Activated CD4-positive, alpha-beta T cell treated with anti-CD3 and anti-CD28 coated beads for 36 hours (primary cell): Measurements from ENCODE around the gene RGS3. TPM values are rescaled to one million over a fixed set of nuclear protein-coding genes. Genes with fewer than 3 reads are reported as not detected.

Source experiments
- ATAC-seq: fragments of 200-7000 bp; cut with Tn5 transposase; one replicate; pipeline ENCODE4 v1.10.0; 2021; ENCODE audit warnings: mild to moderate bottlenecking, moderate library complexity
- CTCF ChIA-PET: fragments of 350-600 bp; sonication (Branson Sonifier 250); formaldehyde crosslinking; loops from one replicate; lab custom pipeline; 2021; ENCODE audit warnings: antibody characterized with exemption; lab: Charles Lee
- POLR2A ChIA-PET: fragments of 350-600 bp; sonication (Branson Sonifier 250); formaldehyde crosslinking; loops from one replicate; lab custom pipeline; 2021; ENCODE audit warnings: antibody characterized with exemption, inconsistent platforms; lab: Charles Lee
- DNase-seq: peaks from one replicate; pipeline ENCODE4 v3.0.0-alpha.2; 2020
- H3K27ac Mint-ChIP-seq: one replicate; pipeline ENCODE4 v1.8.0; 2021; ENCODE audit warnings: mixed read lengths
- H3K27me3 Mint-ChIP-seq: one replicate; pipeline ENCODE4 v1.8.0; 2021; ENCODE audit warnings: mixed read lengths
- H3K36me3 Mint-ChIP-seq: one replicate; pipeline ENCODE4 v1.8.0; 2021; ENCODE audit warnings: low read depth, mixed read lengths
- H3K4me1 Mint-ChIP-seq: one replicate; pipeline ENCODE4 v1.8.0; 2021; ENCODE audit warnings: mixed read lengths
- H3K4me3 Mint-ChIP-seq: one replicate; pipeline ENCODE4 v1.8.0; 2021; ENCODE audit warnings: mild to moderate bottlenecking, moderate library complexity, mixed read lengths
- H3K9me3 Mint-ChIP-seq: one replicate; pipeline ENCODE4 v1.8.0; 2021; ENCODE audit warnings: low read depth, mixed read lengths
- intact Hi-C, 2 experiments: fragments of 100-400 bp; cut with DNase I in 1 of 2; cut with micrococcal nuclease in 1 of 2; formaldehyde crosslinking; loops; one replicate each; pipeline versions ENCODE4 v1.14.2 to v1.15.1; 2022 to 2024; cut with DNase I, micrococcal nuclease
- total RNA-seq, 2 experiments: library from RNA; stranded (reverse); gene quantifications; one replicate each; pipeline ENCODE4 v1.2.3, GENCODE V29; 2021

Gene RGS3
- total RNA-seq, 2 experiments from 2014 or later, result 55.9 to 62.2 TPM

DNA sequence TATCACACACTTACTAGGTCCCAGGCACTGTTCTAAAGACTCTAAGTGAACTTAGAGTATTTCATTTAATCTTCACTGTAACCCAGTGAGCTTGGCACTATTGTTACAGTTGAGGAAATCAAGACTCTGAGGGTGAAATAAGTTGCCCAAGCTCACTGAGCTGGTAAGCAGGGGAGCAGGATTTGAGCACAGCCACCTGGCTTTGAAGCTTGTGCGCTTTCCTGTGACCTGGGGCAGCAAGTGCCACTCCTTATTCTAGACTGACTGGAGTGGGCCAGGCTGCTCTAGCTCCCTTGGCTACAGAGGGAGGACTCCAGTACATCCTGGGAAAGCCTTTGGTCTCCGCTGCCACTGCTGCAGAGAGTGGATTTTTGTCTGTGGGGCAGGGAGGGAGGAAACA lies 50.0 kb downstream of the RGS3 start:
- Mint-ChIP-seq H3K27ac (peak overlapping the region; percentile 83), H3K4me3 (peak overlapping the region; percentile 28), H3K4me1 (peaks cover 70% of the 10 kb centered on the region), H3K9me3 (no peaks in the 10 kb centered on the region), H3K27me3 (no peaks in the 10 kb centered on the region), H3K36me3 (no peaks in the 10 kb centered on the region)
- ATAC-seq, result no peak
- intact Hi-C loops, result loop anchor here in 1 of 2 experiments (10.0 kb wide), 2 partner anchors 239 to 871 kb away; partner anchors contain the start of genes AKNA, CDC26 and PRPF4
- ChIA-PET POLR2A (no interaction called here), CTCF (interaction anchor here (0.8 to 0.9 kb wide), 4 partner anchors 9 to 79 kb away, joined by 3 to 4 read pairs (median 3); no protein-coding TSS in a partner anchor)
- peak; percentile 27 for DNase-seq

GRCh38 chr9:113514061-113514460 lies 50.5 kb downstream of the RGS3 start:
- intact Hi-C loops, result loop anchor here in 1 of 2 experiments (10.0 kb wide), 2 partner anchors 239 to 871 kb away; partner anchors contain the start of genes AKNA, CDC26 and PRPF4
- Mint-ChIP-seq H3K4me1 (peaks cover 76% of the 10 kb centered on the region), H3K27me3 (no peaks in the 10 kb centered on the region), H3K27ac (peak overlapping the region; percentile 83), H3K4me3 (no peak overlapping the region), H3K9me3 (no peaks in the 10 kb centered on the region), H3K36me3 (peaks cover 2% of the 10 kb centered on the region)
- ChIA-PET POLR2A (no interaction called here), CTCF (interaction anchor here (0.5 to 1.3 kb wide), 6 partner anchors 8 to 141 kb away, joined by 3 to 4 read pairs (median 3); no protein-coding TSS in a partner anchor)
- DNase-seq (no peak), ATAC-seq (no peak)

- ATAC-seq, result no peak
- no peak for DNase-seq
- CTCF ChIA-PET, result interaction anchor here (0.6 to 1.3 kb wide), 2 partner anchors 82 to 140 kb away, joined by 3 to 4 read pairs; no protein-coding TSS in a partner anchor
- Mint-ChIP-seq H3K27ac (no peak overlapping the region), H3K4me1 (peaks cover 83% of the 10 kb centered on the region), H3K9me3 (no peaks in the 10 kb centered on the region), H3K27me3 (no peaks in the 10 kb centered on the region), H3K36me3 (peaks cover 4% of the 10 kb centered on the region), H3K4me3 (no peak overlapping the region)
- POLR2A ChIA-PET, result interaction anchor here (0.6 kb wide), 1 partner anchor 38 kb away, joined by 3 read pairs; no protein-coding TSS in a partner anchor
- intact Hi-C loops, result loop anchor here (5.0 to 10.0 kb wide), 4 partner anchors 67 to 870 kb away; partner anchors contain the start of genes AKNA (in 1 of the 2), CDC26 (in 1 of the 2), FKBP15 (in 1 of the 2) and PRPF4 (in 1 of the 2)
Measured at GRCh38 chr9:113514748-113515147, 51.2 kb downstream of the RGS3 start.

DNA sequence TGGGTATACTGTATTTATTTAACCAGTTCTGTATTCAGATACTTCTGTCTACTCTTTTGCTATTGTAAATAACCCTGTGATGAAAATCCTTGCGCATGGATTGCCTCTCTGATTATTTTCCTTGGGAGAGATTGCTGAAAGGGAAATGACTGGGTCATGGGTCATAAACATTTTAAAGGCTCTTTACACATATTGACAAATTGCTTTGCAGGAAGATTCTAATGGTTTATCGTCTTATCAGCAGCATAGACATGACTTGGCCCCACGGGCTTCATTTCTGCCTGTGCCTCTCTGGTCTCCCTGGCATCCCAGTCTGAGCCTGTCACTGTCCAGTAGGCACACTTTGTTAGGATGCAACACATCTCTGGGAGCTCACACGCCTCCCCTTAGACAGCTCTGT lies 52.3 kb downstream of the RGS3 start:
- H3K4me1 Mint-ChIP-seq, result peaks cover 89% of the 10 kb centered on the region
- intact Hi-C loops, result loop anchor here (2.0 to 10.0 kb wide), 7 partner anchors 33 to 869 kb away; partner anchors contain the start of genes CDC26 (in 2 of the 2), PRPF4 (in 2 of the 2), AKNA (in 1 of the 2) and FKBP15 (in 1 of the 2)
- H3K27me3 Mint-ChIP-seq, result no peaks in the 10 kb centered on the region
- DNase-seq (no peak), ATAC-seq (no peak)
- peaks cover 8% of the 10 kb centered on the region for H3K36me3 Mint-ChIP-seq
- H3K27ac Mint-ChIP-seq, result peak overlapping the region; percentile 45
- POLR2A ChIA-PET, result no interaction called here
- H3K9me3 Mint-ChIP-seq, result no peaks in the 10 kb centered on the region
- CTCF ChIA-PET, result interaction anchor here (1.7 to 2.0 kb wide), 2 partner anchors 66 to 241 kb away, joined by 4 to 7 read pairs; partner anchors contain the start of genes CDC26 and PRPF4
- H3K4me3 Mint-ChIP-seq, result no peak overlapping the region

DNA sequence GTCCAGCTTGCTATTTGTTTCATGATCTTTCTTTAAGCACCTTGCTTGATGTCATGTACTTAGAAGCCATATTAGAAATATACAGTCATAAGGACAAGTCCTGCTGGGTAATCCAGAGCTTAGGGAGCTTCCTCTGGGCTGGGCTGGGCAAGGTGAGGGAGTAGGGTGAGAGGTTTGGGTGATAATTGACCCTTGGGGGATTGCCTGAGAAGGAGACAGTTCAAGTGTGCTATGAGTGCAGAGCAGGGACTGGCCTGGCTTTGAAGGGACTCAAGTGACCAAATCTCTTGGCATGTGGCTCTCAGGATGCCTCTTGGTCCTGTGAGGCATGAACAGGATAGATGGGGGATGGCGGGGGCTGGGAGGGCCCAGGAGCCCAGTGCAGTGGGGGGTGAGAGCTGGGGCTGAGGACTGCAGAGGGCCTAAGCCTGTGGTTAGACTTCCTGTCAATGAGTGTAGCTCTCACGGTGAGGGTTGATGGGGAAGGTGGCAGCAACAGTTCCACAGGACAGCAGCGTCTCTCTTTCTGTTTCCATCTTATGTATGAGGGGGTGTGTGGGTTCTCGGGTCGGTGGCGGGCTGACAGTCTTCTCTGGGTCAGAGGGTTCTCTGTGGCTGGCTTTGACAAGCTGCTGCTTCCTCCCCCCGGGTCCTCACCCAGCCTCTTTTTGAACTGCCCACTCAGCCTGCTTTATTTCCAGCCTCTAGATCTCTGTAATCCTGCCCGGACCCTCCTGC lies 53.5 kb downstream of the RGS3 start:
- peak; percentile 80 for ATAC-seq
- peak overlapping the region; percentile 85 for H3K27ac Mint-ChIP-seq
- peak; percentile 89 for DNase-seq
- peaks cover 86% of the 10 kb centered on the region for H3K4me1 Mint-ChIP-seq
- ChIA-PET CTCF (interaction anchor here (0.5 to 2.3 kb wide), 13 partner anchors 10 to 406 kb away, joined by 3 to 11 read pairs (median 4); partner anchors contain the start of genes C9orf43, CDC26, POLE3 and PRPF4), POLR2A (interaction anchor here (0.7 to 1.6 kb wide), 6 partner anchors 31 to 551 kb away, joined by 3 to 6 read pairs (median 3); partner anchors contain the start of genes C9orf43 and POLE3)
- H3K27me3 Mint-ChIP-seq, result no peaks in the 10 kb centered on the region
- peak overlapping the region; percentile 80 for H3K4me3 Mint-ChIP-seq
- H3K9me3 Mint-ChIP-seq, result no peaks in the 10 kb centered on the region
- intact Hi-C loops, result loop anchor here (1.0 to 10.0 kb wide), 9 partner anchors 32 to 868 kb away; partner anchors contain the start of genes CDC26 (in 2 of the 2), PRPF4 (in 2 of the 2), AKNA (in 1 of the 2) and FKBP15 (in 1 of the 2)
- H3K36me3 Mint-ChIP-seq, result peaks cover 8% of the 10 kb centered on the region

DNA sequence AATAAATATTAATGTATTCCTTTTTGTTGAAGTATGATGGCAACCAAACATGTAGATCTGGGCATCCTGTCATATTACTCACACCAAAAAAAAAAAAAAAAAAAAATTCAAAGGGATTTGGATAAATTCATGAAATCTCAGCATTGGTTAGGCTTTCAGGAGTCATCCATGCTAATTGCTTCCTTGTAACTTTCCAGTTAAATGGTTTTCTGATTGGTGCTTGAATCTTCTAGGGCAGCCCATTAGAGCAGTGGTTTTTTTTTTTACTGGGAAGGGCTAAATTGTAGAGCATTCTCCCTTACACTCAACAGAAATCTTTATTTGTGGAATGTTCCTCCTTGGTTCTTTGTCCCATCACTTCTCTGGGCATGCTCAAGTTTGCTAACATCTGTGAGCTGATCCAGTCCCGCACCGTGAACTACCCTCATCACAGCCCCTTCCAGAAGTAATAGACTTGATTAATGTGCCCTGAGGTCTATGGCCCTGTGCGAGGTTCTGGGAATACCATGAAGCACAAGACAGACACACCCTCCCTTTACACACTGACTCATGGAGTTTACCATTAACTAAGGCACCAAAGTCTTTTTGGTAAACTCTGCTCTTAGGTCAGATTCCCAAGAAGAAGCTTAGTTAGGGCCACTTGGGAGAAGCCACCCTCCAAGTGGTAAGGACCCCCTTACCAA lies 56.0 kb downstream of the RGS3 start:
- Mint-ChIP-seq H3K36me3 (peaks cover 14% of the 10 kb centered on the region), H3K27me3 (no peaks in the 10 kb centered on the region), H3K27ac (peak overlapping the region; percentile 70)

DNA sequence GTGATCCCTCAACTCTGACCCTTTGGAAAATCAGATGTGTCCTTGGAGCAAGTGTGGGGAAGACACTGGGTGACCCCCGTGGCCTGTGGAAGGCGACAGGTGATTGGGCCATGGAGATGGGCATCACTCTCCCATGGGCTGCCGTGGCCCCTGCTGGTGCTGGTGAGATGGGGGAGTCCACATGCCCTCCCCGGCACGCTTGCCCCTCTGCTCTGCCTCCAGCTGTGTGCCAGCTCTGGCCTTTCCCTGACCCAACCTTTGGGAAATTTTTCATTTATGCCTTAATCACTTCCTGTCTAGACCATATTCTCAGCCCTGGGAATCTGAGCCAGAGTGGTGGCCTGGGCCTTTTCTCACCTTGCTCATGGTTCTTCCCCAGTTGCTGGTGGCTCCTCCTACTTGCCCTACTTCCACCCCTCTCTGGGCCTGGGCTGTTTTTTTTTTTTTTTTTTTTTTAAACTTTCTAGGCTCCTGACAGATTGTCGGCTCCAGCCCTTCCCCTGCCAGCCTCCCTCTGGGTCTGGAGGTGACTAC lies 56.6 kb downstream of the RGS3 start:
- ChIA-PET CTCF (interaction anchor here (0.8 to 1.5 kb wide), 3 partner anchors 35 to 138 kb away, joined by 3 to 4 read pairs (median 3); no protein-coding TSS in a partner anchor), POLR2A (no interaction called here)
- intact Hi-C loops, result loop anchor here in 1 of 2 experiments (5.0 kb wide), 1 partner anchor 37 kb away; no protein-coding TSS in a partner anchor
- H3K36me3 Mint-ChIP-seq, result peaks cover 17% of the 10 kb centered on the region
- ATAC-seq, result peak; percentile 52
- H3K27me3 Mint-ChIP-seq, result no peaks in the 10 kb centered on the region
- peaks cover 89% of the 10 kb centered on the region for H3K4me1 Mint-ChIP-seq
- H3K4me3 Mint-ChIP-seq, result peak overlapping the region; percentile 80
- no peaks in the 10 kb centered on the region for H3K9me3 Mint-ChIP-seq
- no peak overlapping the region for H3K27ac Mint-ChIP-seq
- DNase-seq, result peak; percentile 73

More for the DNA sequence above, 56.0 kb downstream of the RGS3 start:
- H3K9me3 Mint-ChIP-seq, result no peaks in the 10 kb centered on the region
- CTCF ChIA-PET, result no interaction called here
- H3K4me3 Mint-ChIP-seq, result peak overlapping the region; percentile 80
- DNase-seq, result no peak
- intact Hi-C loops, result loop anchor here (2.0 to 10.0 kb wide), 6 partner anchors 38 to 865 kb away; partner anchors contain the start of genes AKNA (in 1 of the 2), CDC26 (in 1 of the 2), FKBP15 (in 1 of the 2) and PRPF4 (in 1 of the 2)
- H3K4me1 Mint-ChIP-seq, result peaks cover 87% of the 10 kb centered on the region
- no peak for ATAC-seq
- POLR2A ChIA-PET, result no interaction called here

DNA sequence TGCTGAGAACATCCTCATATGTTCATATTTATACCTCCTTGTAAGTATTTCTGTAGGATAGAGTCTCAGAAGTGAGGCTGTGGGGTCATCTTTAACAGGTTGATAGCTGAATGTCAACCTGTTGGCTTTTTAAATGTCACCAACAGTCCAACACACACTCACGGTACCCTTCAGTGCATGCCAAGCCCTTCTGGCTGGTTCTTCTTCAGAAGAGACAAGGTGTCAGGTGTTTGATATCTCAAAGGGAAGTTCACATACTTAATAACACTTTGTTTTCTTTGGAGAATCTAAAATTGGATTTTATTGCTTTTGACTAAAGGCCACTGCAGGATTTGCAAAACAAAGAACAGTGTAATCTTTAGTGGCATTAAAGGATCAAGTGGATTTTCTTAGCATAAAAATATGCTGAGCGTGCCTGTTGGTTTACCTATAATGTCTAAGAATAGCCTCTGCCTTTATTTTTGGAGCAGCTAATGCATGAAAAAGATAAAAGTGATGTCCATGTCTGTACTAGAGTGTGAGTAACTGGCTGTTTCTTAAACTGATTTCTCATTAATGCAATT lies 58.2 kb downstream of the RGS3 start:
- POLR2A ChIA-PET, result no interaction called here
- ATAC-seq, result no peak

DNA sequence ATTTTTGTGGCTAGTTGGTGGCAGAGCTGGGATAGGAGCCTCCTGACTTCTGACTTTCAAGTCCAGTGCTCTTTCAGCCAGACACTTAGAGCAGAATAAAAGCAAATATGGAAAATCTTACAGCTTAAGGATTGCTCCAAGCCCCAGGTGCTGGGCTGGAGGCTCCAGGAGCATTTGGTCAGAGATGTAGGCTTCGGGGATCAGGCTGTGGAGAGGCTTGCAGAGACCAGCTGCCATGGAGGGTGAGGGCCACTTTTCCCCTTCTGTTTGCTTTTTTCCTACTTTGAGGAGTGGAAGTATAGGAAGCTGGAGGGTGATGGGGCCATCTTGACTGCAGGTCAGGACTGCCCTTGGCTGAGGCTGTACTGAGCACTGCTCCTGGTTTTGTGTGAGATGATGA lies 58.9 kb downstream of the RGS3 start:
- Mint-ChIP-seq H3K9me3 (no peaks in the 10 kb centered on the region), H3K36me3 (peaks cover 25% of the 10 kb centered on the region), H3K27me3 (no peaks in the 10 kb centered on the region), H3K27ac (peak overlapping the region; percentile 55), H3K4me1 (peaks cover 73% of the 10 kb centered on the region), H3K4me3 (peak overlapping the region; percentile 18)
- intact Hi-C loops, result loop anchor here (2.0 to 5.0 kb wide), 2 partner anchors 32 to 35 kb away; no protein-coding TSS in a partner anchor
- POLR2A ChIA-PET, result interaction anchor here (0.6 kb wide), 1 partner anchor 138 kb away, joined by 3 read pairs; no protein-coding TSS in a partner anchor
- no peak for ATAC-seq
- DNase-seq, result no peak
- CTCF ChIA-PET, result interaction anchor here (0.7 to 1.5 kb wide), 4 partner anchors 9 to 57 kb away, joined by 3 to 4 read pairs (median 3); no protein-coding TSS in a partner anchor

More for the DNA sequence above, 58.2 kb downstream of the RGS3 start:
- Mint-ChIP-seq H3K4me3 (peak overlapping the region; percentile 18), H3K9me3 (no peaks in the 10 kb centered on the region), H3K27ac (no peak overlapping the region), H3K36me3 (peaks cover 21% of the 10 kb centered on the region), H3K27me3 (no peaks in the 10 kb centered on the region), H3K4me1 (peaks cover 79% of the 10 kb centered on the region)
- DNase-seq, result no peak
- CTCF ChIA-PET, result interaction anchor here (0.8 to 1.5 kb wide), 8 partner anchors 8 to 136 kb away, joined by 3 to 6 read pairs (median 3); no protein-coding TSS in a partner anchor
- intact Hi-C loops, result loop anchor here (2.0 to 5.0 kb wide), 2 partner anchors 33 to 36 kb away; no protein-coding TSS in a partner anchor
